Lower leg skin (tissue), 3 donors: ENCODE results near the gene HAUS2.

Experiments used
- POLR2A ChIP-seq, 2 donors: fragments of 450-650 bp; IDR thresholded peaks; one replicate each; pipeline ENCODE4 v1.6.1; 2016 to 2017; ENCODE audit warnings: antibody characterized with exemption in 2 of 2, mild to moderate bottlenecking in 1 of 2, moderate library complexity in 1 of 2
- TF ChIP-seq, protein P1 (sequence below), 3 donors: fragments of 450-650 bp; IDR thresholded peaks; one replicate each; pipeline ENCODE4 v1.5.1; 2016; ENCODE audit warnings: antibody characterized with exemption in 3 of 3, mild to moderate bottlenecking in 3 of 3, moderate library complexity in 2 of 3

DNA sequence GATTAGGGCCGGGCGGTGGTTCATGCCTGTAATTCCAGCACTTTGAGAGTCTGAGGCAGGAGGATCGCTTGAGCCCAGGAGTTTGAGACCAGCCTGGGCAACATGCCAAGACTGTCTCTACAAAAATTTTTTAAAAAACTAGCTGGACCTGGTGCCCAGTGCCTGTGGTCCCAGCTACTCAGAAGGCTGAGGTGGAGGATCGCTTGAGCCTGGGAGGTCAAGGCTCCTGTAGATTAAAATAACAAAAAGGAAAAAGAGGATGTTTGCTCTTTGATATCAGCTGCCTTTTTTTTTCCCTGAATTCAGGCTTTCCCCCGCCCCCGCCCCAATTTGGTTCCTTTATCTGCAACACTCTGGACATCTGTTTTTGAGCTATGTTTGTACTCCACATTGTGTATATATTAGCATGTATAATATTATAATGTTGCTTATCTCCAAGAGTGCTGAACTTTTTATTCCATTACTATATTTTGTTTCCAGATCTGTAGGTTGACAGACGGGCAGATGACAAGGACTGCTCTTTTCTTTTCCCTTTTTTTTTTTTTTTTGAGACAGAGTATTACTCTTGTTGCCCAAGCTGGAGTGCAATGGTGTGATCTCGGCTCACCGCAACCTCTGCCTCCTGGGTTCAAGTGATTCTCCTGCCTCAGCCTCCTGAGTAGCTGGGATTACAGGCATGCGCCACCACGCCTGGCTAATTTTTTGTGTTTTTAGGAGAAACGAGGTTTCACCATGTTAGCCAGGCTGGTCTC lies 48.6 kb upstream of the HAUS2 start:
- TF ChIP-seq, protein P1, sequence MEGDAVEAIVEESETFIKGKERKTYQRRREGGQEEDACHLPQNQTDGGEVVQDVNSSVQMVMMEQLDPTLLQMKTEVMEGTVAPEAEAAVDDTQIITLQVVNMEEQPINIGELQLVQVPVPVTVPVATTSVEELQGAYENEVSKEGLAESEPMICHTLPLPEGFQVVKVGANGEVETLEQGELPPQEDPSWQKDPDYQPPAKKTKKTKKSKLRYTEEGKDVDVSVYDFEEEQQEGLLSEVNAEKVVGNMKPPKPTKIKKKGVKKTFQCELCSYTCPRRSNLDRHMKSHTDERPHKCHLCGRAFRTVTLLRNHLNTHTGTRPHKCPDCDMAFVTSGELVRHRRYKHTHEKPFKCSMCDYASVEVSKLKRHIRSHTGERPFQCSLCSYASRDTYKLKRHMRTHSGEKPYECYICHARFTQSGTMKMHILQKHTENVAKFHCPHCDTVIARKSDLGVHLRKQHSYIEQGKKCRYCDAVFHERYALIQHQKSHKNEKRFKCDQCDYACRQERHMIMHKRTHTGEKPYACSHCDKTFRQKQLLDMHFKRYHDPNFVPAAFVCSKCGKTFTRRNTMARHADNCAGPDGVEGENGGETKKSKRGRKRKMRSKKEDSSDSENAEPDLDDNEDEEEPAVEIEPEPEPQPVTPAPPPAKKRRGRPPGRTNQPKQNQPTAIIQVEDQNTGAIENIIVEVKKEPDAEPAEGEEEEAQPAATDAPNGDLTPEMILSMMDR (IDR thresholded peaks at IDR 0.05), result no peak
- no peak for TF ChIP-seq POLR2A (IDR thresholded peaks at IDR 0.05)
